A549 treated with Hydrocortisone at 1 μM for 4 hours (cell line): ENCODE data around the gene PSD4. TPM values are rescaled to one million over a fixed set of nuclear protein-coding genes. Genes with fewer than 3 reads are reported as not detected.

ENCODE experiments used
- total RNA-seq: library from RNA; stranded (reverse); fragments of 200-300 nt; extraction: Qiagen RNA extraction; gene quantifications from 5 replicates; pipeline ENCODE4 v1.2.3, GENCODE V29; 2022

The PSD4 gene
- 11.5 to 15.2 TPM (median 13.2 TPM) in 5 replicates for total RNA-seq

GRCh38 chr2:113173542-113174375 is at the start of gene PSD4:
Gene PSD4, plus strand, starts transcription at chr2:113173971. Its CDS starts 8,486 bp downstream, at chr2:113182457.

GRCh38 chr2:113126845-113127645 is 46.7 kb upstream of the PSD4 start, which contains the start of gene IL1RN:
Gene IL1RN, plus strand, starts transcription at chr2:113127598. Its CDS starts 27 bp downstream, at chr2:113127625.

Other genes starting within 250 kb of the PSD4 start
- not detected in 5 replicates for gene IL36G, start 196.0 kb upstream of the PSD4 start, total RNA-seq
- not detected in 5 replicates for gene IL36A, start 168.5 kb upstream of the PSD4 start, total RNA-seq
- 0.08 to 0.20 TPM (median 0.12 TPM) in 3 of 5 replicates, not detected in the others for gene IL36B, start 121.1 kb upstream of the PSD4 start, total RNA-seq
- 0.14 TPM in 1 of 5 replicates, not detected in the others for gene IL36RN, start 114.8 kb upstream of the PSD4 start, total RNA-seq
- gene IL1F10, start 106.0 kb upstream of the PSD4 start, total RNA-seq: not detected in 5 replicates
- 0.23 to 0.51 TPM (median 0.39 TPM) in 5 replicates for gene IL1RN, start 46.4 kb upstream of the PSD4 start, total RNA-seq
- 0.54 to 1.3 TPM (median 0.97 TPM) in 5 replicates for gene PAX8, start 105.0 kb downstream of the PSD4 start, total RNA-seq